ENCODE measurements around the gene IQCB1. TPM values are rescaled to one million over a fixed set of nuclear protein-coding genes. Genes with fewer than 3 reads are reported as not detected.

Gene IQCB1
- total RNA-seq, 1 experiment from 2014 or later = 20.1 TPM

- H3K27ac ChIP-seq (ENCODE audit: low read length) = no peak overlapping the region
- POLR2A ChIA-PET = no interaction called here
- H3K9me3 ChIP-seq (ENCODE audit: control insufficient read depth, insufficient read depth, low read depth, low read length) = no peaks in the 10 kb centered on the region
- intact Hi-C loops (cut with micrococcal nuclease; ENCODE audit: unreplicated experiment) = no loop called here
- H3K27me3 ChIP-seq (ENCODE audit: control insufficient read depth, insufficient read depth, low read length) = no peaks in the 10 kb centered on the region
- no peak for DNase-seq (ENCODE audit: low read depth, low spot score)
- TF ChIP-seq POLR2AphosphoS5 (IDR thresholded peaks at IDR 0.05; ENCODE audit: low read depth, low read length) (no peak), SIN3A (IDR thresholded peaks at IDR 0.05; ENCODE audit: borderline replicate concordance, insufficient read depth, low read depth, low read length) (no peak), CTCF (IDR thresholded peaks at IDR 0.05) (no peak), TCF7L2 (IDR thresholded peaks at IDR 0.05; ENCODE audit: low read depth, low read length) (no peak)
- TF ChIP-seq, protein P1, sequence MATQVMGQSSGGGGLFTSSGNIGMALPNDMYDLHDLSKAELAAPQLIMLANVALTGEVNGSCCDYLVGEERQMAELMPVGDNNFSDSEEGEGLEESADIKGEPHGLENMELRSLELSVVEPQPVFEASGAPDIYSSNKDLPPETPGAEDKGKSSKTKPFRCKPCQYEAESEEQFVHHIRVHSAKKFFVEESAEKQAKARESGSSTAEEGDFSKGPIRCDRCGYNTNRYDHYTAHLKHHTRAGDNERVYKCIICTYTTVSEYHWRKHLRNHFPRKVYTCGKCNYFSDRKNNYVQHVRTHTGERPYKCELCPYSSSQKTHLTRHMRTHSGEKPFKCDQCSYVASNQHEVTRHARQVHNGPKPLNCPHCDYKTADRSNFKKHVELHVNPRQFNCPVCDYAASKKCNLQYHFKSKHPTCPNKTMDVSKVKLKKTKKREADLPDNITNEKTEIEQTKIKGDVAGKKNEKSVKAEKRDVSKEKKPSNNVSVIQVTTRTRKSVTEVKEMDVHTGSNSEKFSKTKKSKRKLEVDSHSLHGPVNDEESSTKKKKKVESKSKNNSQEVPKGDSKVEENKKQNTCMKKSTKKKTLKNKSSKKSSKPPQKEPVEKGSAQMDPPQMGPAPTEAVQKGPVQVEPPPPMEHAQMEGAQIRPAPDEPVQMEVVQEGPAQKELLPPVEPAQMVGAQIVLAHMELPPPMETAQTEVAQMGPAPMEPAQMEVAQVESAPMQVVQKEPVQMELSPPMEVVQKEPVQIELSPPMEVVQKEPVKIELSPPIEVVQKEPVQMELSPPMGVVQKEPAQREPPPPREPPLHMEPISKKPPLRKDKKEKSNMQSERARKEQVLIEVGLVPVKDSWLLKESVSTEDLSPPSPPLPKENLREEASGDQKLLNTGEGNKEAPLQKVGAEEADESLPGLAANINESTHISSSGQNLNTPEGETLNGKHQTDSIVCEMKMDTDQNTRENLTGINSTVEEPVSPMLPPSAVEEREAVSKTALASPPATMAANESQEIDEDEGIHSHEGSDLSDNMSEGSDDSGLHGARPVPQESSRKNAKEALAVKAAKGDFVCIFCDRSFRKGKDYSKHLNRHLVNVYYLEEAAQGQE (IDR thresholded peaks at IDR 0.05; ENCODE audit: insufficient read depth in 1 of 2, low read depth in 2 of 2, low read length in 1 of 2) = no peak
- no TSS peak for BruUV-seq (replicated peaks)
- CTCF ChIA-PET = no interaction called here
- ATAC-seq = no peak
- no peaks in the 10 kb centered on the region for H3K4me1 ChIP-seq (ENCODE audit: control insufficient read depth, insufficient read depth, low read length)
- no peak overlapping the region for H3K4me3 ChIP-seq (ENCODE audit: low read depth in 2 of 2, low read length in 2 of 2)
- in situ Hi-C loops (cut with HindIII; ENCODE audit: low pct_unique_long_range_greater_than_20kb, low sequenced_read_pairs) = no loop called here
- H3K36me3 ChIP-seq (ENCODE audit: control insufficient read depth, insufficient read depth, low read length) = peaks cover 13% of the 10 kb centered on the region
Measured at GRCh38 chr3:121724130-121724529, 110.7 kb downstream of the IQCB1 start.

GRCh38 chr3:121723485-121723884 lies 111.4 kb downstream of the IQCB1 start:
- POLR2A ChIA-PET = no interaction called here
- H3K36me3 ChIP-seq (ENCODE audit: control insufficient read depth, insufficient read depth, low read length) = peaks cover 13% of the 10 kb centered on the region
- CTCF ChIA-PET = no interaction called here

More at GRCh38 chr3:121723485-121723884, 111.4 kb downstream of the IQCB1 start:
- intact Hi-C loops (cut with micrococcal nuclease; ENCODE audit: unreplicated experiment) (no loop called here), in situ Hi-C loops (cut with HindIII; ENCODE audit: low pct_unique_long_range_greater_than_20kb, low sequenced_read_pairs) (no loop called here)
- H3K9me3 ChIP-seq (ENCODE audit: control insufficient read depth, insufficient read depth, low read depth, low read length) = no peaks in the 10 kb centered on the region
- H3K4me1 ChIP-seq (ENCODE audit: control insufficient read depth, insufficient read depth, low read length) = no peaks in the 10 kb centered on the region
- TF ChIP-seq TCF7L2 (IDR thresholded peaks at IDR 0.05; ENCODE audit: low read depth, low read length) (no peak), CTCF (IDR thresholded peaks at IDR 0.05) (no peak), SIN3A (IDR thresholded peaks at IDR 0.05; ENCODE audit: borderline replicate concordance, insufficient read depth, low read depth, low read length) (no peak), POLR2AphosphoS5 (IDR thresholded peaks at IDR 0.05; ENCODE audit: low read depth, low read length) (no peak)
- TF ChIP-seq, protein P1 (IDR thresholded peaks at IDR 0.05; ENCODE audit: insufficient read depth in 1 of 2, low read depth in 2 of 2, low read length in 1 of 2) = no peak
- ATAC-seq (no peak), DNase-seq (ENCODE audit: low read depth, low spot score) (no peak)
- H3K4me3 ChIP-seq (ENCODE audit: low read depth in 2 of 2, low read length in 2 of 2) = no peak overlapping the region
- no peaks in the 10 kb centered on the region for H3K27me3 ChIP-seq (ENCODE audit: control insufficient read depth, insufficient read depth, low read length)
- no peak overlapping the region for H3K27ac ChIP-seq (ENCODE audit: low read length)
- BruUV-seq (replicated peaks) = no TSS peak
